GM23248 (cell line): ENCODE measurements around the gene SCMH1.

Source experiments
- EZH2 ChIP-seq: fragments of 200-600 bp; sonication (generic); IDR thresholded peaks from 2 replicates; pipeline ENCODE4 v1.6.1; 2018; ENCODE audit warnings: antibody characterized with exemption, mild to moderate bottlenecking; ENCODE audit not compliant: insufficient read depth, poor library complexity, severe bottlenecking
- EZH2phosphoT487 ChIP-seq: fragments of 200-600 bp; sonication (generic); IDR thresholded peaks from 2 replicates; pipeline ENCODE4 v1.6.1; 2018; ENCODE audit warnings: antibody characterized with exemption, moderate library complexity, mild to moderate bottlenecking, low read depth; ENCODE audit not compliant: insufficient read depth

GRCh38 chr1:40988280-40988679 is 253.8 kb downstream of the SCMH1 start:
- TF ChIP-seq EZH2 (no peak), EZH2phosphoT487 (no peak)
